HCT116 (cell line): Measurements from ENCODE around the gene KLF3. TPM values are rescaled to one million over a fixed set of nuclear protein-coding genes. Genes with fewer than 3 reads are reported as not detected.
A peak's percentile ranks its signal among the peaks of the same experiment; 100 is the strongest.

Experiments used
- ATAC-seq: fragments of 200-7000 bp; cut with Tn5 transposase; 2 replicates; pipeline ENCODE4 v1.9.1; 2020; ENCODE audit warnings: mild to moderate bottlenecking, moderate library complexity
- BruUV-seq: library from RNA; stranded (reverse); fragments of 400-500 nt; replicated peaks from 2 replicates; lab custom pipeline; 2021; lab: Mats Ljungman, UMichigan
- CTCF ChIA-PET: fragments of 300-600 bp; sonication (Branson Sonifier 250); formaldehyde crosslinking; loops from one replicate; lab custom pipeline; 2021; ENCODE audit warnings: antibody characterized with exemption; lab: Charles Lee
- POLR2A ChIA-PET: fragments of 300-600, 350-600 bp; sonication (Branson Sonifier 250); formaldehyde crosslinking; loops from one replicate; lab custom pipeline; 2021; ENCODE audit warnings: antibody characterized with exemption; lab: Charles Lee
- RAD21 ChIA-PET, 2 experiments: fragments of 300-600 bp; sonication (Branson Sonifier 250); formaldehyde crosslinking; loops; one replicate each; lab custom pipeline; 2023; ENCODE audit warnings: low total read pairs in 2 of 2; ENCODE audit not compliant: uncharacterized antibody in 2 of 2, unreplicated experiment in 2 of 2, low non-redundant PET in 1 of 2; lab: Charles Lee
- DNase-seq: peaks from one replicate; pipeline ENCODE4 v3.0.0-alpha.2; 2010; ENCODE audit warnings: low read depth, low spot score
- H2AFZ ChIP-seq: fragments of 200-600 bp; shearing (Covaris generic), sonication (generic); 2 replicates; pipeline ENCODE4 v1.6.1; 2017; ENCODE audit warnings: low read depth, mixed run types, mixed read lengths, antibody characterized with exemption, low read length; ENCODE audit not compliant: poor library complexity, severe bottlenecking
- H3K27ac ChIP-seq: 2 replicates; pipeline ENCODE4 v1.5.1; 2012; ENCODE audit warnings: low read depth, low read length
- H3K27me3 ChIP-seq: fragments of 200-600 bp; sonication (generic); 2 replicates; pipeline ENCODE4 v1.6.1; 2016; ENCODE audit warnings: mixed run types, low read length, mixed read lengths; ENCODE audit not compliant: insufficient read depth
- H3K36me3 ChIP-seq, 2 experiments: fragments of 200-500 bp in 1 of 2; fragments of 200-600 bp in 1 of 2; sonication (Bioruptor generic) in 1 of 2; sonication (generic) in 1 of 2; 2 replicates each; pipeline versions ENCODE4 v1.5.1 to v1.6.1; 2014 to 2016; ENCODE audit warnings: low read length in 2 of 2, inconsistent platforms in 1 of 2, mixed read lengths in 1 of 2, mixed run types in 1 of 2; ENCODE audit not compliant: insufficient read depth in 2 of 2, control insufficient read depth in 1 of 2
- H3K4me1 ChIP-seq, 2 experiments: fragments of 200-600 bp in 1 of 2; sonication (generic) in 1 of 2; 2 replicates each; pipeline versions ENCODE4 v1.5.1 to v1.6.1; 2012 to 2017; ENCODE audit warnings: low read length in 2 of 2, inconsistent platforms in 1 of 2, mild to moderate bottlenecking in 1 of 2, mixed read lengths in 1 of 2, mixed run types in 1 of 2, moderate library complexity in 1 of 2; ENCODE audit not compliant: insufficient read depth in 2 of 2, control insufficient read depth in 1 of 2
- H3K4me2 ChIP-seq: fragments of 200-600 bp; sonication (generic); 2 replicates; pipeline ENCODE4 v1.6.1; 2017; ENCODE audit warnings: mixed run types, low read length, mixed read lengths
- H3K4me3 ChIP-seq, 2 experiments: fragments of 200-600 bp in 1 of 2; sonication (generic) in 1 of 2; replicated peaks in 1 of 2; 2 replicates each; pipeline ENCODE4 v1.5.1; 2011 to 2016; ENCODE audit warnings: low read length in 2 of 2, control low read depth in 1 of 2, low read depth in 1 of 2, mild to moderate bottlenecking in 1 of 2, mixed read lengths in 1 of 2, mixed run types in 1 of 2
- H3K79me2 ChIP-seq: fragments of 200-600 bp; sonication (generic); 2 replicates; pipeline ENCODE4 v1.6.1; 2017; ENCODE audit warnings: mild to moderate bottlenecking, mixed run types, low read length, moderate library complexity, mixed read lengths; ENCODE audit not compliant: insufficient read depth
- H3K9ac ChIP-seq: fragments of 200-600 bp; sonication (generic); 2 replicates; pipeline ENCODE4 v1.6.1; 2016; ENCODE audit warnings: low read length, mixed read lengths
- H3K9me2 ChIP-seq: fragments of 200-600 bp; sonication (generic), shearing (Covaris generic); 2 replicates; pipeline ENCODE4 v1.6.1; 2017; ENCODE audit warnings: mixed run types, mild to moderate bottlenecking, moderate library complexity; ENCODE audit not compliant: insufficient read depth
- H3K9me3 ChIP-seq, 2 experiments: fragments of 200-500 bp in 1 of 2; fragments of 200-600 bp in 1 of 2; sonication (Bioruptor generic) in 1 of 2; sonication (generic) in 1 of 2; 2 replicates each; pipeline ENCODE4 v1.6.1; 2014 to 2017; ENCODE audit warnings: low read length in 2 of 2, mixed read lengths in 2 of 2, inconsistent platforms in 1 of 2, low read depth in 1 of 2, mild to moderate bottlenecking in 1 of 2, mixed run types in 1 of 2, moderate library complexity in 1 of 2; ENCODE audit not compliant: control insufficient read depth in 1 of 2, insufficient read depth in 1 of 2
- H4K20me1 ChIP-seq: fragments of 200-600 bp; sonication (generic), shearing (Covaris generic); 2 replicates; pipeline ENCODE4 v1.6.1; 2017; ENCODE audit warnings: mixed run types, mild to moderate bottlenecking, moderate library complexity; ENCODE audit not compliant: insufficient read depth
- CBX3 ChIP-seq: IDR thresholded peaks from 2 replicates; pipeline ENCODE4 v1.6.1; 2012; ENCODE audit warnings: low read depth
- CEBPB ChIP-seq: IDR thresholded peaks from 2 replicates; pipeline ENCODE4 v1.6.1; 2012; ENCODE audit warnings: low read depth
- EZH2 ChIP-seq: fragments of 200-600 bp; sonication (generic); IDR thresholded peaks from 2 replicates; pipeline ENCODE4 v1.6.1; 2017; ENCODE audit warnings: antibody characterized with exemption, mixed run types
- POLR2AphosphoS5 ChIP-seq: IDR thresholded peaks from 2 replicates; pipeline ENCODE4 v1.6.1; 2011; ENCODE audit warnings: mild to moderate bottlenecking, low read depth, low read length, moderate library complexity
- REST ChIP-seq: IDR thresholded peaks from 2 replicates; pipeline ENCODE4 v1.6.1; 2012; ENCODE audit warnings: low read depth
- SIN3A ChIP-seq: IDR thresholded peaks from 2 replicates; pipeline ENCODE4 v1.6.1; 2012; ENCODE audit warnings: low read depth
- ZFX ChIP-seq: fragments of 450-650 bp; IDR thresholded peaks from 2 replicates; pipeline ENCODE4 v1.6.1; 2017
- intact Hi-C: fragments of 100-400 bp; cut with micrococcal nuclease; formaldehyde crosslinking; loops from 2 replicates; pipeline ENCODE4 v1.10.0; 2022
- total RNA-seq: library from RNA; stranded (reverse); gene quantifications from one replicate; pipeline ENCODE4 v1.2.1, GENCODE V29; 2021; ENCODE audit not compliant: unreplicated experiment

The KLF3 gene
- total RNA-seq, 1 experiment from 2014 or later, result 44.2 TPM

- ATAC-seq, result peak; percentile 41
- CTCF ChIA-PET, result interaction anchor here (1.2 to 1.5 kb wide), 2 partner anchors 404 to 544 kb away, joined by 5 read pairs; no protein-coding TSS in a partner anchor
Measured at GRCh38 chr4:38723726-38724474, 59.9 kb downstream of the KLF3 start.

GRCh38 chr4:38724475-38724808 lies 60.4 kb downstream of the KLF3 start:
- Histone ChIP-seq H3K27ac (no peak overlapping the region), H3K36me3 (no peaks in the 10 kb centered on the region), H3K27me3 (no peaks in the 10 kb centered on the region), H3K79me2 (no peaks in the 10 kb centered on the region), H4K20me1 (no peaks in the 10 kb centered on the region), H3K4me2 (peak overlapping the region; percentile 30), H3K4me3 (no peak overlapping the region), H2AFZ (no peak overlapping the region), H3K9ac (no peak overlapping the region), H3K4me1 (peaks cover 31 to 34% of the 10 kb centered on the region in 2 experiments), H3K9me2 (no peaks in the 10 kb centered on the region), H3K9me3 (no peaks in the 10 kb centered on the region)
- ATAC-seq (no peak), DNase-seq (no peak)
- BruUV-seq, result no TSS peak
- CTCF ChIA-PET, result interaction anchor here (1.2 to 1.5 kb wide), 2 partner anchors 404 to 544 kb away, joined by 5 read pairs; no protein-coding TSS in a partner anchor
- POLR2A ChIA-PET, result no interaction called here
- RAD21 ChIA-PET, result no interaction called here
- TF ChIP-seq CEBPB (no peak), REST (no peak), SIN3A (no peak), ZFX (0 out of 2 replicates have a peak, but pooled peaks have one; percentile 11), EZH2 (no peak)
- intact Hi-C loops, result no loop called here

More at GRCh38 chr4:38723726-38724474, 59.9 kb downstream of the KLF3 start:
- H3K27ac ChIP-seq, result no peak overlapping the region
- H3K4me3 ChIP-seq, result no peak overlapping the region
- no peaks in the 10 kb centered on the region for H4K20me1 ChIP-seq
- H3K27me3 ChIP-seq, result no peaks in the 10 kb centered on the region
- TF ChIP-seq POLR2AphosphoS5, result no peak
- TF ChIP-seq CBX3, result 0 out of 2 replicates have a peak, but pooled peaks have one; percentile 16
- H3K4me1 ChIP-seq, result peaks cover 26 to 30% of the 10 kb centered on the region in 2 experiments
- no peak overlapping the region for H2AFZ ChIP-seq
- no peak for DNase-seq
- H3K9me3 ChIP-seq, result no peaks in the 10 kb centered on the region
- ChIA-PET POLR2A (interaction anchor here (0.9 kb wide), 1 partner anchor 403 kb away, joined by 3 read pairs; no protein-coding TSS in a partner anchor), RAD21 (no interaction called here)
- H3K9ac ChIP-seq, result no peak overlapping the region
- H3K4me2 ChIP-seq, result peak overlapping the region; percentile 30
- no TSS peak for BruUV-seq
- no peaks in the 10 kb centered on the region for H3K36me3 ChIP-seq
- H3K79me2 ChIP-seq, result no peaks in the 10 kb centered on the region
- H3K9me2 ChIP-seq, result no peaks in the 10 kb centered on the region
- intact Hi-C loops, result no loop called here
